Measurements from ENCODE around the gene GAS6. TPM values are rescaled to one million over a fixed set of nuclear protein-coding genes. Genes with fewer than 3 reads are reported as not detected.

GAS6 gene
- total RNA-seq, 1 donor from 2014 or later, result 42.9 TPM

DNA sequence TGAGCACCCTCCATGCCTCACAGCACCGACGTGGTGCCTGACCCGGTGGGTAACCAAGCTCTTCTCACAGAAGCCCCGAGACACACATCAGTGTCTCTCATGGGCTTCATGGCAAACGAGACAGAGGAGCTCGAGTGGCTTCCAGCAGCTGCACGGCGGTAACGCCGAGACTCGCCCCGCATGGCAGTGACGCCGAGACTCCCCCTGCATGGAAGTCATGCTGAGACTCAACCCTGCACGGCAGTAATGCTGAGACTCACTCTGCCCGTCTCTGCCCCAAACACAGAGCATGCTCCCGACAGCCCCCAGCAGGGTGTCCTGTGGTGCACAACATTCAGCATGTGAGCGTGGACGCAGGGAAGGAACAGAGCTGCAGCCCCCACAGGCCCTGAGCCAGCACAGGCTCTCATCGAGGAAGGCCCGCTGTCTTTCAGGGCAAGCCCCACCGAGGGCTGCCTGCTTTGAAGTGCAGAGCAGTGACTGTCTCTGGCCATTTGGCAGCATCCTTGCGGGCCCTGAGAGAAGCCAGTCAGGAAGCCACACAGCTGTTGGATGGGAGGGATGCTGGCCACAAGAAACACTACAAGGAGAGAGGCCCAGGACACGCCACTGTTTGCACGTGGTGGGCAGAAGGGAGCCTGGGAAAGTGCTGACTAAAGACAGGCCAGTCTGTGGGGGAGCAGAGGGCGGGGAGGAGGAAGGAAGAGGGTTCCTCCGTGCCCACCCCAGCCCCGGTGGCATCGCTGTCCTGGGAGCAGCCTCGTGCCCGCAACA lies 9.5 kb downstream of the GAS6 start:
- Mint-ChIP-seq H3K9me3 (no peaks in the 10 kb centered on the region), H3K4me3 (no peak overlapping the region), H3K27ac (no peak overlapping the region), H3K4me1 (ENCODE audit: unreplicated experiment) (peaks cover 8% of the 10 kb centered on the region), H3K36me3 (peaks cover 14% of the 10 kb centered on the region), H3K27me3 (no peaks in the 10 kb centered on the region)
- TF ChIP-seq, protein P1, sequence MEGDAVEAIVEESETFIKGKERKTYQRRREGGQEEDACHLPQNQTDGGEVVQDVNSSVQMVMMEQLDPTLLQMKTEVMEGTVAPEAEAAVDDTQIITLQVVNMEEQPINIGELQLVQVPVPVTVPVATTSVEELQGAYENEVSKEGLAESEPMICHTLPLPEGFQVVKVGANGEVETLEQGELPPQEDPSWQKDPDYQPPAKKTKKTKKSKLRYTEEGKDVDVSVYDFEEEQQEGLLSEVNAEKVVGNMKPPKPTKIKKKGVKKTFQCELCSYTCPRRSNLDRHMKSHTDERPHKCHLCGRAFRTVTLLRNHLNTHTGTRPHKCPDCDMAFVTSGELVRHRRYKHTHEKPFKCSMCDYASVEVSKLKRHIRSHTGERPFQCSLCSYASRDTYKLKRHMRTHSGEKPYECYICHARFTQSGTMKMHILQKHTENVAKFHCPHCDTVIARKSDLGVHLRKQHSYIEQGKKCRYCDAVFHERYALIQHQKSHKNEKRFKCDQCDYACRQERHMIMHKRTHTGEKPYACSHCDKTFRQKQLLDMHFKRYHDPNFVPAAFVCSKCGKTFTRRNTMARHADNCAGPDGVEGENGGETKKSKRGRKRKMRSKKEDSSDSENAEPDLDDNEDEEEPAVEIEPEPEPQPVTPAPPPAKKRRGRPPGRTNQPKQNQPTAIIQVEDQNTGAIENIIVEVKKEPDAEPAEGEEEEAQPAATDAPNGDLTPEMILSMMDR (conservative IDR thresholded peaks at IDR 0.05), result no peak
- DNase-seq (ENCODE audit: extremely low spot score, unreplicated experiment), result peak; percentile 63

- peak overlapping the region; percentile 58 for H3K27ac Mint-ChIP-seq
- TF ChIP-seq, protein P1 (conservative IDR thresholded peaks at IDR 0.05), result no peak
- peak; percentile 54 for DNase-seq (ENCODE audit: extremely low spot score, unreplicated experiment)
- no peaks in the 10 kb centered on the region for H3K27me3 Mint-ChIP-seq
- H3K9me3 Mint-ChIP-seq, result no peaks in the 10 kb centered on the region
- H3K4me3 Mint-ChIP-seq, result no peak overlapping the region
- H3K36me3 Mint-ChIP-seq, result peaks cover 7% of the 10 kb centered on the region
- H3K4me1 Mint-ChIP-seq (ENCODE audit: unreplicated experiment), result peaks cover 8% of the 10 kb centered on the region
Observed at GRCh38 chr13:113853518-113854237, 10.2 kb downstream of the GAS6 start.

- TF ChIP-seq, protein P1 (conservative IDR thresholded peaks at IDR 0.05), result no peak
- Mint-ChIP-seq H3K27ac (peak overlapping the region; percentile 58), H3K27me3 (no peaks in the 10 kb centered on the region), H3K4me1 (ENCODE audit: unreplicated experiment) (peaks cover 8% of the 10 kb centered on the region), H3K4me3 (no peak overlapping the region), H3K36me3 (no peaks in the 10 kb centered on the region), H3K9me3 (no peaks in the 10 kb centered on the region)
- DNase-seq (ENCODE audit: extremely low spot score, unreplicated experiment), result peak; percentile 62
Observed at GRCh38 chr13:113852536-113853517, 11.0 kb downstream of the GAS6 start.

DNA sequence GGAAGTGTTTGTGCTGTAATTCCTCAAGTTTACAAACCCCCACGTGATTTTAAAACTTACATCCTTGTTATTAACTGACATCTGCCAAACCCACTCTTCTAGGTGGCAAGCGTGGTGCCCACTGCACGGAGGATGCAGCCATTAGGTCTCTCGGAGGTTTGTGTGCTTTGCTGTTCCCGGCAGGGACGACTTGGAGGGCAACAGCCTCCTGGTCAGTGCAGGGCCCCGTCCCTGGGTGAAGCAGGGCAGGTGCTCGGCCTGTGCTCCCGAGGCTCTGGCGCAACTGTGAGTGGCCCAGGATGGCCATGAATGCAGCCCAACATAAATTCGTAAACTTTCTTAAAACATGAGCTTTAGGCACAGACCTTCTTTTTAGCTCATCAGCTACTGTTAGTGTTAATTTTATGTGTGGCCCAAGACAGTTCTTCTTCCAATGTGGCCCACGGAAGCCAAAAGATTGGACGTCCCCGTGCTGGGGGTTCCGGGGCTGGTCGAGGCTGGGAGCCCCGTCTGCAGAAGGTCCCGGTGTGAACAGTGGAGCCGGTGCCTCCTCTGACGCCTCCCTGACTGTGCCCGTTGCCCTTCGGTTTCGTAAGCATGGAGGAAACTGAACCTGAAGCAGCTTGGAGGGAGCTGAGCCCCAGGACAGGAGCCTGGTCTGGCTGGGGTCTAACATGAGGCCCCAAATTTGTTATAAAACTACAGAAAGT lies 11.9 kb downstream of the GAS6 start:
- no peak overlapping the region for H3K4me3 Mint-ChIP-seq
- H3K4me1 Mint-ChIP-seq (ENCODE audit: unreplicated experiment), result peaks cover 8% of the 10 kb centered on the region
- DNase-seq (ENCODE audit: extremely low spot score, unreplicated experiment), result peak; percentile 57
- no peaks in the 10 kb centered on the region for H3K36me3 Mint-ChIP-seq
- no peak overlapping the region for H3K27ac Mint-ChIP-seq
- H3K9me3 Mint-ChIP-seq, result no peaks in the 10 kb centered on the region
- H3K27me3 Mint-ChIP-seq, result no peaks in the 10 kb centered on the region
- TF ChIP-seq, protein P1 (conservative IDR thresholded peaks at IDR 0.05), result no peak

GRCh38 chr13:113851480-113851803 lies 12.4 kb downstream of the GAS6 start:
- DNase-seq (ENCODE audit: extremely low spot score, unreplicated experiment), result no peak
- Mint-ChIP-seq H3K27me3 (no peaks in the 10 kb centered on the region), H3K9me3 (no peaks in the 10 kb centered on the region), H3K36me3 (no peaks in the 10 kb centered on the region), H3K4me3 (no peak overlapping the region), H3K4me1 (ENCODE audit: unreplicated experiment) (peaks cover 8% of the 10 kb centered on the region), H3K27ac (no peak overlapping the region)
- TF ChIP-seq, protein P1 (conservative IDR thresholded peaks at IDR 0.05), result no peak

Measured in type B pancreatic cell (in vitro differentiated cells).